ENCODE data around the gene PMM2.
"Not testable (repeated sequence)": the region's sequence is repeated elsewhere in the genome, so short reads cannot be mapped to it uniquely, and the experiment has no call there.

Gene PMM2

GRCh38 chr16:8797364-8798173 is at the start of gene PMM2, which contains the start of gene TMEM186:
PMM2 (plus strand) TSS chr16:8797839; CDS start chr16:8797883, 44 bp downstream.
TMEM186 (minus strand) TSS chr16:8797639; CDS start chr16:8797614, 25 bp downstream.
- peak; percentile 98 for DNase-seq (ENCODE audit: low spot score)

GRCh38 chr16:8748944-8749343 is 48.7 kb upstream of the PMM2 start:
- not testable (repeated sequence) for DNase-seq (ENCODE audit: low spot score)

GRCh38 chr16:8751481-8752311 is 45.9 kb upstream of the PMM2 start:
- no peak for DNase-seq (ENCODE audit: low spot score)

DNA sequence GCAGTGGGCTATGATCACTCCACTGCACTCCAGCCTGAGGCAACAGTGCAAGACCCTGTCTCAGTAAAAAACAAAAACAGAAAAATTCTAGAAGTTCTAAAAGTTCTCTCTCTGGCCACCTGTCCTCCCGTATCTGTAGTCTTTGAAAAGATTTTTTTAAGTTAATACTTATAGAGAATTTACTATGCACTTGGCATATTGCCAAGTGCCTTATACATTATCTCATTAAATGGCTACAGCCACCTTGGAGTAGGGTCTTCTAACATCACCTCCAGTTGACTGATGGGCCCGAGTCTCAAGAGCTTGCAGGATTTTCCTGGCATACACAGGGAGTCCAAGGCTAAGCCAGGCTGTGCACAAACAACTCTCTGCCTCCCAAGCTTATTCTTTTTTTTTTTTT is 44.9 kb upstream of the PMM2 start:
- DNase-seq (ENCODE audit: low spot score), result no peak

GRCh38 chr16:8753416-8754054 is 44.1 kb upstream of the PMM2 start:
- DNase-seq (ENCODE audit: low spot score), result no peak

DNA sequence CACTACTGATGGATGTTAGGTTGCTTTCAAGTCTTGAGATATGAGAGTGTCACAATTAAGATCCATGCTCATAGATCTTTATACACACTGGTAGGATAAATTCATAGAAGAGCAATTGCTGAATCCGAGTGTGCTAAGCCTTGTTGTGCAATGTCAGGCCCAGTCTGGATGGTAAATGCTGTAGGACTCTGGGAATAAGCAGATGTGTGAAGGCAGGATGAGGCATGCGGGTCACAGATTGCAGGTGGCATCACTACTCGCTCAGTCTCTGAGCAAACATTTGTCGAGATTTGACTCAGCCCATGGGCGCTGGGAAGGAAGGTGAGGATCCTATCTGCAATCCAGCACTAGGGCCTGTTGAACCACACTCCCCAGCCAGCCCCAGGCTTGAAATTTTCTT is 40.9 kb upstream of the PMM2 start:
- no peak for DNase-seq (ENCODE audit: low spot score)

DNA sequence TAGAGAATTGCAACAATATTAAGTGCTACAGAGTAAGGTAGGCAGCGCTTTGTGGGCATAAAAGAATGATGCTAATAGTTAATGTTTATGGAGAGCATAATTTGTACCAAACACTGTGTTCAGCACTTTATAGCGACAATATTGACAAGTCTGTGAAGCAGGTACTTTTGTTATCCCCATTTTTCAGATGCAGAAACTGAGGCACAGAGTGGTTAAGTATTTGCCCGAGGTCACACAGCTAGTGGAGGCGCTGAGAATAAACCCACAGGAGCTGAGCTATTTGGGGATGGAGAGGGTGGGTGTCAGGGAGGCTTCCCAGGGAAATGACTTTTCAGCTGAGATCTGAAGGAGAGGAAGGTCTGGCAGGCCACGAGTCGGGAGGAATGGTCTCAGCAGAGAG is 39.6 kb upstream of the PMM2 start:
- no peak for DNase-seq (ENCODE audit: low spot score)

DNA sequence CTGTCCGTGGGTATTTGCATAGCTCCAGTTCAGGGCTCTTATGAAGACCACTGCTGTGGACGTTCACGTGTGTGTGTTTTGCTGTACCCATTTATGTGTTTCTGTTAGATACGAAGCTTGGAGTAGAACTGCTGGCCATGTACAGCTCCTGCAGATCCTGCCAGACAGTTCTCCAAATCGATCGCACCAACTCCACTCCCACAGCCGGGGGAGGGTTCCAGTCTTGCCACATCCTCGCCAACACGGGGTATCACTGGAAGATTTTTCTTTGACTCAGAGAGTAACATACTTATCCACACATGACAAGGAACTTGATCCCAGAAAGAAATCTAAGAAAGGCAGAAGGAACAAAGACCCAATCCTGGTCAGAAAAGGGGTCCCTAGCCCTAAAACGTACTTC is 37.6 kb upstream of the PMM2 start:
- DNase-seq (ENCODE audit: low spot score), result no peak

- no peak for DNase-seq (ENCODE audit: low spot score)
Observed at GRCh38 chr16:8761078-8761477, 36.6 kb upstream of the PMM2 start.

- DNase-seq (ENCODE audit: low spot score), result no peak
Observed at GRCh38 chr16:8762254-8762653, 35.4 kb upstream of the PMM2 start.

DNA sequence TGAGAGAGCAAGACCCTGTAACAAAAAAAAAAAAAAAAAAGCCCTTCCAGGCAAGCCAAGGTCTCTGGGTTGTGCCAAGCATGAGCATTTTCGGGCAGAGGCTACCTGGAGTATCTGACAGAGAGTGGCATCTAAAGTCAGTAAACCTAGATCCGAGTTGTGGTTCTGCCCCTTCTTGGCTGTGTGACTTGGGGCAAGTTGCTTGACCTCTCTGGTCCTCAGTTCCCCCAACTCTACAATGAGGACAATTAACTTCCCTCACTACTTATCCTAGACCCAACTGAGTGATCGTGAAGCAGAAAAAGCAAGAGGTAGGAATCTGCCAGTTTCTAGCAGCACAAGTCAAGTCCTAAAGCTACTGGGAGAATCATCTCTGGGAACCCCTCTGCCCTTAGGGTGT is 34.6 kb upstream of the PMM2 start:
- DNase-seq (ENCODE audit: low spot score), result no peak

- DNase-seq (ENCODE audit: low spot score), result no peak
Observed at GRCh38 chr16:8763899-8764298, 33.7 kb upstream of the PMM2 start.

GRCh38 chr16:8764525-8765250 is 33.0 kb upstream of the PMM2 start:
- no peak for DNase-seq (ENCODE audit: low spot score)

GRCh38 chr16:8767176-8767575 is 30.5 kb upstream of the PMM2 start:
- no peak for DNase-seq (ENCODE audit: low spot score)

GRCh38 chr16:8768283-8768682 is 29.4 kb upstream of the PMM2 start:
- no peak for DNase-seq (ENCODE audit: low spot score)

DNA sequence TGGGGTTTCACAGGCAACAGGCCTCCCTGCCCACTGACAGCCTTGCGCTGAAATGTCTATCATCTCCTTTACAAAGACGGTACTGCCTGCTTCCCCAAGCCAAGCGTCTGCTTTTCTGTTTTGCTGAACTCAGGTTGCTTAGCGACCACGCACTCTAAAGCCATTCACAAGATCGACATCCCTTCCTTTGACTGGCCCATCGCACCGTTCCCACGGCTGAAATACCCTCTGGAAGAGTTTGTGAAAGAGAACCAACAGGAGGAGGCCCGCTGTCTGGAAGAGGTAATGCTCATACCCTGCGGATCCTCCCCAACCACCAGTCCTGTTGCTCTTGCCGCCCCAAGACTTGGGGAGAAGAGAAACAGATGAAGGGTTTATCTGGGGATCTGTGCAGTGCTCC is 28.9 kb upstream of the PMM2 start:
- DNase-seq (ENCODE audit: low spot score), result no peak

DNA sequence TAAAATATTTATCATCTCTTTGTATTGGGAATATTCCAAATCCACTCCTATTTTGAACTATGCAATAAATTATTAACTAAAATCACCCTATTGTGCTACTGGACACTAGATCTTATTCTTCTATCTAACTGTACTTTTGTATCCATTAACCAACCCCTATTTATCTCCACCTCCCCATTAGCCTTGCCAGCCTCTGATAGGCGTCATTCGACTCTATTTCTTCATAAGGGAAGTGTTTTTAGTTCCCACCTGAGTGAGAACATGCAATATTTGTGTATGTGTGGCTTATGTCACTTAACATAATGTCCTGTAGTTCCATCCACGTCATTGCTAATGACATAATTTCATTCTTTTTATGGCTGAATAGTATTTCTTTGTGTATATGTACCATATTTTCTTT is 24.1 kb upstream of the PMM2 start:
- no peak for DNase-seq (ENCODE audit: low spot score)

- DNase-seq (ENCODE audit: low spot score), result no peak
Observed at GRCh38 chr16:8774208-8774607, 23.4 kb upstream of the PMM2 start.

DNA sequence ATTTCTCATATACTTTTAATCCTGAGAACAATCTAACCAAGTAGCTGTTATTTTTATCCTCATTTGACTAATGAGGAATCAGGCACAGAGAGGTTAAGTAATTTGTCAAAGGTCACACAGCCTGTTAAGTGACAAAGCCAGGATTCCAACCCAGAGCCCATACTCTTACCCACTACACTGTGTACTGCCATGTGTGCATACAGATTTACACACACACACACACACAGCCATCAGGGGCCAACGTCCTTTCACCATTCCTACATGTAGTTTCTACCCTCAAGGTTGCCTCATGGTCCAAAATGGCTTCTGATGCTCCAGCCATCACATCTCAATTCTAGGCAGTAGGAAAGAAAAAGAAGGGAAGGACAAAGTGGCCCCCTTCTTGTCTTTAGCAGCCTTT is 22.3 kb upstream of the PMM2 start:
- DNase-seq (ENCODE audit: low spot score), result no peak

DNA sequence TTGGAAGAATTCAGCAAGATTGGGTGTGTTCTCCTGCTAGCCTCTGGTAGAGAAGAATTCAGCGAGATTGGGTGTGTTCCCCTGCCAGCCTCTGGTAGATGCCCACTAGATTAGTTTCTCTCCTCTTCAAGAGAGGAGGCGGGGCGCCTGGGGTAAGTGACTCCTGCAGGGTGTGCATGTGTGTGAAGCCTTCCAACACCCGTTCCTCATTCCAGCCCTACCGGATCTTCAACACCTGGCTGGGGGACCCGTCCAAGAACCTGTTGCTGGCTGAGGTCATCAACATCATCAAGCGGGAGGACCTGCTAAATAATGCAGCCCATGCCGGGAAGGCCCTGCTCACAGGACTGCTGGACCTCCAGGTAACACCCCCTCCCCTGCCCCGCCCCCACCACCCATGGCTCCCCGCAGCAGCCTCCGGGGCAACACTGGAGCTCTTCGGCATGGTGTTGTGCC is 21.5 kb upstream of the PMM2 start:
- no peak for DNase-seq (ENCODE audit: low spot score)

- DNase-seq (ENCODE audit: low spot score), result no peak
Observed at GRCh38 chr16:8777217-8777616, 20.4 kb upstream of the PMM2 start.

- DNase-seq (ENCODE audit: low spot score), result no peak
Observed at GRCh38 chr16:8781797-8782196, 15.8 kb upstream of the PMM2 start.
